ENCODE data around the gene CYB5D1.
A peak's percentile ranks its signal among the peaks of the same experiment; 100 is the strongest.

CYB5D1 gene

DNA sequence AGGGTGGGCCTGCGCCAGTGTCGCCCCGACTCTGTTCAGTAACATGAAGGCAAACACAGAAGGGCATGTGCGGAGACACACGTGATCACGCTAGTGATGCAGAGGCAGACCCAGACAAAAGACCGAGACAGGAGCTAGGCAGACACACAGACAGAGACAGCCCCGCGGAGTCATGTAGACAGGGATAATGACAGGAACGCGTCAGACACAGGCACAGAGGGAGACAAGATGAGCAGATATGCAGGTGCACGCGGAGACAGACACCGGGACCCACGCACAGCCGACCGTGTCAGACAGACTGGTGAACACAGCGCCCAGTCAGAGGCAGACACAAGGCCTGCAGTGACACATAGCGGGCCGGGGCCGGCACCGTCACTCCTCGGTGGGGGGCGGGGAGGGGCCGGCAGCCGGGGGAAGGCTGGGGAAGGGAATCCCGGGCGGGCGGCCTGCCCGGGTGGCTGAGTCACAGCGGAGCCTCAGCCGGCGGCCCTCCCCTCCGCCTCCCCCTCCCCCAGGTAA, 16.3 kb upstream of the CYB5D1 start:
- peaks cover 29% of the 10 kb centered on the region for H3K27me3 ChIP-seq (ENCODE audit: insufficient read depth, low read length)
- peak overlapping the region; percentile 81; the same call in 1 of the 2 replicates for H3K9ac ChIP-seq (ENCODE audit: low read depth, low read length)
- WGBS: 3% methylated on average over 34 of the region's 34 CpGs
- H3K9me3 ChIP-seq (ENCODE audit: insufficient read depth, low read depth, low read length): no peaks in the 10 kb centered on the region
- H3K4me1 ChIP-seq (ENCODE audit: insufficient read depth, low read length): peaks cover 24% of the 10 kb centered on the region
- peaks cover 2% of the 10 kb centered on the region; the same call in 1 of the 2 replicates for H3K36me3 ChIP-seq (ENCODE audit: insufficient read depth, low read length)
- H3K4me3 ChIP-seq (ENCODE audit: low read length): peak overlapping the region; percentile 80
- peak overlapping the region; percentile 86 for H3K27ac ChIP-seq (ENCODE audit: low read depth, low read length)

DNA sequence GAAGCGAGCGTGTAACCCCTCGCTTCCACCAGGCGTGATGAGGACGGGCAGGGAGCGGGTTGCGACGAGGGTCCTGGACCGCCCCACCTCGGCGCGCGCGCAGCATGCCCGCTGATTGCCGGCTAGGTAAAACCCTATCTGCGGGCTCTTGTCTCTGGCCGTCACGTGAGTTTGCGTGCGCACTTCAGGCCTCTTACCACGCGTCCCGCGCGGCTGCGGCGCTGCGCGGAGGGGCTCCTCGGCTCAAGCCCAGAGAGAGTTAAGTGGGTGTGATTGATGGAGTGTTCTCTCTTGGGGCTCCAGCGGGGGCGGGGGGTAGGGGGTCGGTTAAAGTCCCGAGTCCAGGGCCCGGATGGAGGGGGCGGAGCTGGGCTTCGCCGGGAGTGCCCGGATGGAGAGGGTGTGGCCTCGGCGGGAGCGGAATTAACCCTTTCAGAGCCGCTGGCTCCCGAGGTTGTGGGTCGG, 15.9 kb upstream of the CYB5D1 start:
- Histone ChIP-seq H3K9me3 (ENCODE audit: insufficient read depth, low read depth, low read length) (no peaks in the 10 kb centered on the region), H3K27me3 (ENCODE audit: insufficient read depth, low read length) (peaks cover 29% of the 10 kb centered on the region), H3K27ac (ENCODE audit: low read depth, low read length) (peak overlapping the region; percentile 86), H3K9ac (ENCODE audit: low read depth, low read length) (peak overlapping the region; percentile 81), H3K4me3 (ENCODE audit: low read length) (peak overlapping the region; percentile 80), H3K4me1 (ENCODE audit: insufficient read depth, low read length) (peaks cover 24% of the 10 kb centered on the region), H3K36me3 (ENCODE audit: insufficient read depth, low read length) (peaks cover 3% of the 10 kb centered on the region; the same call in 1 of the 2 replicates)
- WGBS: under 1% methylated on average over 46 of the region's 46 CpGs

- Histone ChIP-seq H3K4me3 (ENCODE audit: low read length) (peak overlapping the region; percentile 80), H3K27me3 (ENCODE audit: insufficient read depth, low read length) (peaks cover 29% of the 10 kb centered on the region), H3K36me3 (ENCODE audit: insufficient read depth, low read length) (peaks cover 3% of the 10 kb centered on the region; the same call in 1 of the 2 replicates), H3K27ac (ENCODE audit: low read depth, low read length) (peak overlapping the region; percentile 77; the same call in 1 of the 2 replicates), H3K9ac (ENCODE audit: low read depth, low read length) (peak overlapping the region; percentile 54; the same call in 1 of the 2 replicates), H3K9me3 (ENCODE audit: insufficient read depth, low read depth, low read length) (no peaks in the 10 kb centered on the region), H3K4me1 (ENCODE audit: insufficient read depth, low read length) (peaks cover 18% of the 10 kb centered on the region)
- WGBS: 0% methylated on average over 45 of the region's 47 CpGs
Measured at GRCh38 chr17:7842380-7843256, 15.2 kb upstream of the CYB5D1 start.

- WGBS: under 1% methylated on average over 17 of the region's 17 CpGs
- no peaks in the 10 kb centered on the region for H3K9me3 ChIP-seq (ENCODE audit: insufficient read depth, low read depth, low read length)
- H3K9ac ChIP-seq (ENCODE audit: low read depth, low read length): peak overlapping the region; percentile 54
- H3K4me1 ChIP-seq (ENCODE audit: insufficient read depth, low read length): peaks cover 15% of the 10 kb centered on the region
- H3K27ac ChIP-seq (ENCODE audit: low read depth, low read length): peak overlapping the region; percentile 77; the same call in 1 of the 2 replicates
- peaks cover 29% of the 10 kb centered on the region for H3K27me3 ChIP-seq (ENCODE audit: insufficient read depth, low read length)
- peak overlapping the region; percentile 80 for H3K4me3 ChIP-seq (ENCODE audit: low read length)
- peaks cover 3% of the 10 kb centered on the region; the same call in 1 of the 2 replicates for H3K36me3 ChIP-seq (ENCODE audit: insufficient read depth, low read length)
Measured at GRCh38 chr17:7843257-7843535, 14.6 kb upstream of the CYB5D1 start.

DNA sequence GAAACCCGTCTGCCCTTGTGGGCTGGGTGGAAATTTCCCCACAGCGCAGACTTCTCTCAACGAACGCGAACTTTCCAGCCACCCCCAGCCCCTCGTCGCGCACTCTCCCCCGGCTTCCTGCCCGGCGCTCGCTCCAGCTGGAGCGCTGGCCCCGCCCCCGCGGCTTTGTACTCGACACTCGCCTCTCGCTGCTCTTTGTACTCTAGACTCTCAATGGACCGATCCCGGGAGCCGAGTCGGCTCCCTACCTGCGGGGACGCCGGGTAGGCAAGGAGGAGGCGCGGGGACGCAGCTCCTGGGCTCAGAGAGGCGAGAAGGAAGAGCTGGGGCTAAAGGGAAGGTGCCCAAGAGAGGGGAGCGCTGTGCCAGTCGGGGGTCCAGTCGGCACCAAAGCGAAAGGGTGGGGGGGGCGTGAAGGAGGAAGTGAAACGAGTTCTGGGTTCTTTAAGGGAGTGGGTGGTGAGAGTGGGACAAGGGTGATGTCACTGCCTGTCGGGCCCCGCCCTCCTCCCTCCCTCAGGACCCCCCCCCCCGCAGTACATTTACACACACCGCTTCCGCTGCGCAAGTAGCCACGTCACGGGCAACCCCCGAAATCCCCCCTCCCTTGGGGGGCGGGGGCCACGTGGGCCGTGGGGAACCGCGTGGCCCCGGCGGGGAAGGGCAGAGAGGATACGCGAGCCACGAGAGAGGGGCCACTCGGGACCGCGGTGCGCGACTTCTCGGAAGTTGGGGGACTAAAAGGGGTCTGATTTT, 14.1 kb upstream of the CYB5D1 start:
- peak overlapping the region; percentile 63 for H3K9ac ChIP-seq (ENCODE audit: low read depth, low read length)
- peaks cover 28% of the 10 kb centered on the region for H3K27me3 ChIP-seq (ENCODE audit: insufficient read depth, low read length)
- H3K4me1 ChIP-seq (ENCODE audit: insufficient read depth, low read length): peaks cover 13% of the 10 kb centered on the region
- peaks cover 3% of the 10 kb centered on the region; the same call in 1 of the 2 replicates for H3K36me3 ChIP-seq (ENCODE audit: insufficient read depth, low read length)
- H3K4me3 ChIP-seq (ENCODE audit: low read length): peak overlapping the region; percentile 80
- no peaks in the 10 kb centered on the region for H3K9me3 ChIP-seq (ENCODE audit: insufficient read depth, low read depth, low read length)
- peak overlapping the region; percentile 77 for H3K27ac ChIP-seq (ENCODE audit: low read depth, low read length)
- under 1% methylated on average over 57 of the region's 61 CpGs for WGBS

DNA sequence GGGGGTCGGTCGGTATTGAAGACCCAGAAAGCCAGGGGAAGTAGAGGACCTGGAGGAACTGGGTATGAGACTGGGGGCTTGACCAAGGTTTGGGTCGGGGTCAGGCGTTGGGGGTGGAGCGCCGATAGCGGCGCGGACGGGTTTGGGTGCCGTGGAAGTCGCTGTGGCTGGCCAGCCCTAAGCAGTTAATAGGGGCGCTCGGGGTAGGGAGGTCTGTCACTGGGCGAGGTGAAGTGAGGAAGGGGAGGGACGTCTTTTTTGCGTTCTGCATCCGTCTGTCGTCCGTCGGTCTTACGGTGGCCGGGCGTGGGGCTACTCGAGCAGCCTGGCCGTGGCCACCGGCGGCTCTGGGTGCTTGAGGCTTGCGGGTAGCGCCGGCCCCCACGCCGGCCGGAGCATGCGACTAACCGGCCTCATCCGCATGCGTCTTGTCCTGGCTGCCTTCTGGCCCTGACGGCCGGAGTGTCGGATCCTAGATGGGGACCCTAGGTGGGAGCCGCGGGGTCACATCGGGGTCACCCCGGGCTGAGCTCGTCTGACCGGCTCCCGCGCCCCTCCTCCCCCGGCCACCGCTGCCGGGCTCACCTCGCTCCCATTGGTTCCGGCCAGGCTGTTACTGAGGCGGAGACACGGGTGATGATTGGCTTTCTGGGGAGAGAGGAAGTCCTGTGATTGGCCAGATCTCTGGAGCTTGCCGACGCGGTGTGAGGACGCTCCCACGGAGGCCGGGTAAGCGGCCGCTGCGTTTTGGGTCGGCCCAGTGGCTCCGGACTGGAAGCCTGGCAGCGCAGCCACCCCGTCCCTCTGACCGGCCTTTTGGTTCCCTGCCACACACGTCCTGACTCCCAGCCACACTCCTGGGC, 13.3 kb upstream of the CYB5D1 start:
- H3K9ac ChIP-seq (ENCODE audit: low read depth, low read length): peak overlapping the region; percentile 42; the same call in 1 of the 2 replicates
- under 1% methylated on average over 71 of the region's 71 CpGs for WGBS
- peaks cover 5% of the 10 kb centered on the region for H3K36me3 ChIP-seq (ENCODE audit: insufficient read depth, low read length)

GRCh38 chr17:7845359-7846062, 12.3 kb upstream of the CYB5D1 start:
- 89% methylated on average over 15 of the region's 15 CpGs for WGBS
- H3K27ac ChIP-seq (ENCODE audit: low read depth, low read length): no peak overlapping the region

More for the DNA sequence above, 13.3 kb upstream of the CYB5D1 start:
- H3K27ac ChIP-seq (ENCODE audit: low read depth, low read length): no peak overlapping the region; the same call in 1 of the 2 replicates
- no peaks in the 10 kb centered on the region for H3K9me3 ChIP-seq (ENCODE audit: insufficient read depth, low read depth, low read length)
- peaks cover 9% of the 10 kb centered on the region; the same call in 1 of the 2 replicates for H3K4me1 ChIP-seq (ENCODE audit: insufficient read depth, low read length)
- H3K27me3 ChIP-seq (ENCODE audit: insufficient read depth, low read length): peaks cover 20% of the 10 kb centered on the region
- peak overlapping the region; percentile 80 for H3K4me3 ChIP-seq (ENCODE audit: low read length)

GRCh38 chr17:7846063-7846735, 11.6 kb upstream of the CYB5D1 start:
- peaks cover 3% of the 10 kb centered on the region; the same call in 1 of the 2 replicates for H3K4me1 ChIP-seq (ENCODE audit: insufficient read depth, low read length)
- WGBS: 93% methylated on average over 20 of the region's 22 CpGs
- H3K27ac ChIP-seq (ENCODE audit: low read depth, low read length): no peak overlapping the region
- peaks cover 3% of the 10 kb centered on the region for H3K27me3 ChIP-seq (ENCODE audit: insufficient read depth, low read length)
- H3K36me3 ChIP-seq (ENCODE audit: insufficient read depth, low read length): peaks cover 15% of the 10 kb centered on the region
- no peaks in the 10 kb centered on the region for H3K9me3 ChIP-seq (ENCODE audit: insufficient read depth, low read depth, low read length)
- H3K9ac ChIP-seq (ENCODE audit: low read depth, low read length): no peak overlapping the region
- H3K4me3 ChIP-seq (ENCODE audit: low read length): no peak overlapping the region

More at GRCh38 chr17:7845359-7846062, 12.3 kb upstream of the CYB5D1 start:
- H3K9me3 ChIP-seq (ENCODE audit: insufficient read depth, low read depth, low read length): no peaks in the 10 kb centered on the region
- peaks cover 10% of the 10 kb centered on the region for H3K27me3 ChIP-seq (ENCODE audit: insufficient read depth, low read length)
- H3K4me1 ChIP-seq (ENCODE audit: insufficient read depth, low read length): peaks cover 9% of the 10 kb centered on the region; the same call in 1 of the 2 replicates
- H3K9ac ChIP-seq (ENCODE audit: low read depth, low read length): no peak overlapping the region
- H3K4me3 ChIP-seq (ENCODE audit: low read length): peak overlapping the region; percentile 80
- H3K36me3 ChIP-seq (ENCODE audit: insufficient read depth, low read length): peaks cover 15% of the 10 kb centered on the region

DNA sequence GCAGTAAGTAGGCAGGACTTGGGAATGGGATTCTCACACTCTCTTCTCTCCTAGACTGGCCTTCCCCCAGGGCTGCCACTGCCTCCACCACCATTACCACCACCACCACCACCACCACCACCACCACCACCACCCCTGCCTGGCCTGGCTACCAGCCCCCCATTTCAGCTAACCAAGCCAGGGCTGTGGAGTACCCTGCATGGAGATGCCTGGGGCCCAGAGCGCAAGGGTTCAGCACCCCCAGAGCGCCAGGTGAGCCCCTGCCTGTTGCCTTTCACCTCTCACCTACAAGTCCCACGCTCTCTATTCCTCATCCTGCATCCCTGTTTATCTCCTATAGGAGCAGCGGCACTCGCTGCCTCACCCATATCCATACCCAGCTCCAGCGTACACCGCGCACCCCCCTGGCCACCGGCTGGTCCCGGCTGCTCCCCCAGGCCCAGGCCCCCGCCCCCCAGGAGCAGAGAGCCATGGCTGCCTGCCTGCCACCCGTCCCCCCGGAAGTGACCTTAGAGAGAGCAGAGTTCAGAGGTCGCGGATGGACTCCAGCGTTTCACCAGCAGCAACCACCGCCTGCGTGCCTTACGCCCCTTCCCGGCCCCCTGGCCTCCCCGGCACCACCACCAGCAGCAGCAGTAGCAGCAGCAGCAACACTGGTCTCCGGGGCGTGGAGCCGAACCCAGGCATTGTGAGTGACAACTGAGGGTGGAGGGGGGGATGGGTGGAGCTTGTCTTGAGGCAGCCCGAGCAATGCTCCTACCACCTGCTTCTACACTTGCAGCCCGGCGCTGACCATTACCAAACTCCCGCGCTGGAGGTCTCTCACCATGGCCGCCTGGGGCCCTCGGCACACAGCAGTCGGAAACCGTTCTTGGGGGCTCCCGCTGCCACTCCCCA, 10.8 kb upstream of the CYB5D1 start:
- H3K4me1 ChIP-seq (ENCODE audit: insufficient read depth, low read length): no peaks in the 10 kb centered on the region
- H3K27me3 ChIP-seq (ENCODE audit: insufficient read depth, low read length): peaks cover 2% of the 10 kb centered on the region
- no peak overlapping the region for H3K27ac ChIP-seq (ENCODE audit: low read depth, low read length)
- H3K4me3 ChIP-seq (ENCODE audit: low read length): no peak overlapping the region
- peaks cover 15% of the 10 kb centered on the region for H3K36me3 ChIP-seq (ENCODE audit: insufficient read depth, low read length)
- no peak overlapping the region for H3K9ac ChIP-seq (ENCODE audit: low read depth, low read length)
- 93% methylated on average over 34 of the region's 34 CpGs for WGBS
- no peaks in the 10 kb centered on the region for H3K9me3 ChIP-seq (ENCODE audit: insufficient read depth, low read depth, low read length)

Data from HUES64 (cell line).